Chondrocyte (in vitro differentiated cells): ENCODE results near the gene TPST2. TPM values are rescaled to one million over a fixed set of nuclear protein-coding genes. Genes with fewer than 3 reads are reported as not detected.

Experiments
- DNase-seq: peaks from one replicate; pipeline ENCODE4 v3.0.0; 2021; ENCODE audit warnings: mixed read lengths, low spot score
- H3K27ac Mint-ChIP-seq: one replicate; pipeline ENCODE4 v1.8.0; 2021; ENCODE audit warnings: mild to moderate bottlenecking, moderate library complexity, mixed read lengths; ENCODE audit not compliant: unreplicated experiment
- H3K27me3 Mint-ChIP-seq: 2 replicates; pipeline ENCODE4 v1.8.0; 2021; ENCODE audit warnings: low read depth, mixed read lengths
- H3K36me3 Mint-ChIP-seq: 2 replicates; pipeline ENCODE4 v1.8.0; 2021; ENCODE audit warnings: low read depth, mixed read lengths
- H3K4me1 Mint-ChIP-seq: 2 replicates; pipeline ENCODE4 v1.8.0; 2021; ENCODE audit warnings: low read depth, mild to moderate bottlenecking, mixed read lengths
- H3K4me3 Mint-ChIP-seq: one replicate; pipeline ENCODE4 v1.8.0; 2021; ENCODE audit warnings: mild to moderate bottlenecking, moderate library complexity, mixed read lengths; ENCODE audit not compliant: unreplicated experiment
- H3K9me3 Mint-ChIP-seq: 2 replicates; pipeline ENCODE4 v1.8.0; 2021; ENCODE audit warnings: low read depth, mixed read lengths
- total RNA-seq: library from RNA; stranded (reverse); gene quantifications from 3 replicates; pipeline ENCODE4 v1.2.1, GENCODE V29; 2021
- TF ChIP-seq, protein P1 (sequence below): fragments of 200-600 bp; sonication (generic); IDR thresholded peaks from 2 replicates; pipeline ENCODE4 v1.5.0; 2021; ENCODE audit warnings: antibody characterized with exemption, mild to moderate bottlenecking, moderate library complexity

TPST2 gene
- total RNA-seq, 1 donor from 2014 or later, result 75.8 TPM

GRCh38 chr22:26547426-26547825, 42.5 kb downstream of the TPST2 start:
- TF ChIP-seq, protein P1, sequence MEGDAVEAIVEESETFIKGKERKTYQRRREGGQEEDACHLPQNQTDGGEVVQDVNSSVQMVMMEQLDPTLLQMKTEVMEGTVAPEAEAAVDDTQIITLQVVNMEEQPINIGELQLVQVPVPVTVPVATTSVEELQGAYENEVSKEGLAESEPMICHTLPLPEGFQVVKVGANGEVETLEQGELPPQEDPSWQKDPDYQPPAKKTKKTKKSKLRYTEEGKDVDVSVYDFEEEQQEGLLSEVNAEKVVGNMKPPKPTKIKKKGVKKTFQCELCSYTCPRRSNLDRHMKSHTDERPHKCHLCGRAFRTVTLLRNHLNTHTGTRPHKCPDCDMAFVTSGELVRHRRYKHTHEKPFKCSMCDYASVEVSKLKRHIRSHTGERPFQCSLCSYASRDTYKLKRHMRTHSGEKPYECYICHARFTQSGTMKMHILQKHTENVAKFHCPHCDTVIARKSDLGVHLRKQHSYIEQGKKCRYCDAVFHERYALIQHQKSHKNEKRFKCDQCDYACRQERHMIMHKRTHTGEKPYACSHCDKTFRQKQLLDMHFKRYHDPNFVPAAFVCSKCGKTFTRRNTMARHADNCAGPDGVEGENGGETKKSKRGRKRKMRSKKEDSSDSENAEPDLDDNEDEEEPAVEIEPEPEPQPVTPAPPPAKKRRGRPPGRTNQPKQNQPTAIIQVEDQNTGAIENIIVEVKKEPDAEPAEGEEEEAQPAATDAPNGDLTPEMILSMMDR, result no peak
- Mint-ChIP-seq H3K27me3 (no peaks in the 10 kb centered on the region), H3K4me3 (no peak overlapping the region), H3K27ac (no peak overlapping the region), H3K9me3 (no peaks in the 10 kb centered on the region), H3K4me1 (peaks cover 32% of the 10 kb centered on the region), H3K36me3 (peaks cover 7% of the 10 kb centered on the region)
- no peak for DNase-seq

GRCh38 chr22:26546282-26546681, 43.6 kb downstream of the TPST2 start:
- no peak overlapping the region for H3K4me3 Mint-ChIP-seq
- DNase-seq, result peak; percentile 54
- no peaks in the 10 kb centered on the region for H3K27me3 Mint-ChIP-seq
- H3K9me3 Mint-ChIP-seq, result no peaks in the 10 kb centered on the region
- TF ChIP-seq, protein P1, result no peak
- peaks cover 7% of the 10 kb centered on the region for H3K36me3 Mint-ChIP-seq
- peaks cover 21% of the 10 kb centered on the region for H3K4me1 Mint-ChIP-seq
- no peak overlapping the region for H3K27ac Mint-ChIP-seq

DNA sequence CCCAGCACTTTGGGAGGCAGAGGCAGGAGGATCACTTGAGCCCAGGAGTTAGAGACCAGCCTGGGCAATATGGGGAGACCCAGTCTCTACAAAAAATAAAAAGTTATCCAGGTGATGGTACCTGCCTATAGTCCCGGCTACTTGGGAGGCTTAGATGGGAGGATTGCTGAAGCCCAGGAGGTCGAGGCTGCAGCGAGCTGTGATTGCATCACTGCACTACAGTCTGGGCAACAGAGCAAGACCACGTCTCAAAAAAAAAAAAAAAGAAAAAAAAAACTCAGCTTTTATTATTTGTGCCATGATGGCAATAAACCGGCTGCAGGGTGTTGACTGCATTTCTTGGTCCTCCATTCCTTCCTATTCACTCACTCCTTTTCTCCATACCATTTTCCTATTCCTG, 44.1 kb downstream of the TPST2 start:
- Mint-ChIP-seq H3K4me1 (peaks cover 16% of the 10 kb centered on the region), H3K27ac (no peak overlapping the region), H3K4me3 (no peak overlapping the region), H3K36me3 (peaks cover 7% of the 10 kb centered on the region), H3K27me3 (no peaks in the 10 kb centered on the region), H3K9me3 (no peaks in the 10 kb centered on the region)
- TF ChIP-seq, protein P1, result no peak
- no peak for DNase-seq

GRCh38 chr22:26545385-26545784, 44.5 kb downstream of the TPST2 start:
- Mint-ChIP-seq H3K4me3 (no peak overlapping the region), H3K27ac (no peak overlapping the region), H3K4me1 (peaks cover 12% of the 10 kb centered on the region), H3K27me3 (no peaks in the 10 kb centered on the region), H3K9me3 (no peaks in the 10 kb centered on the region), H3K36me3 (peaks cover 10% of the 10 kb centered on the region)
- TF ChIP-seq, protein P1, result no peak
- DNase-seq, result no peak

- H3K9me3 Mint-ChIP-seq, result no peaks in the 10 kb centered on the region
- peaks cover 5% of the 10 kb centered on the region for H3K4me1 Mint-ChIP-seq
- H3K27me3 Mint-ChIP-seq, result no peaks in the 10 kb centered on the region
- no peak for DNase-seq
- peaks cover 12% of the 10 kb centered on the region for H3K36me3 Mint-ChIP-seq
- no peak overlapping the region for H3K27ac Mint-ChIP-seq
- TF ChIP-seq, protein P1, result no peak
- H3K4me3 Mint-ChIP-seq, result no peak overlapping the region
These were observed 45.4 kb downstream of the TPST2 start for GRCh38 chr22:26544489-26544888.
